Ammon's horn (tissue), 1 donor: Measurements from ENCODE around the gene CD46.
"Not testable (repeated sequence)": the region's sequence is repeated elsewhere in the genome, so short reads cannot be mapped to it uniquely, and the experiment has no call there.

ENCODE experiments used
- DNase-seq: peaks from one replicate; pipeline ENCODE4 v3.0.0-alpha.2; 2016; ENCODE audit warnings: low spot score

The CD46 gene

DNA sequence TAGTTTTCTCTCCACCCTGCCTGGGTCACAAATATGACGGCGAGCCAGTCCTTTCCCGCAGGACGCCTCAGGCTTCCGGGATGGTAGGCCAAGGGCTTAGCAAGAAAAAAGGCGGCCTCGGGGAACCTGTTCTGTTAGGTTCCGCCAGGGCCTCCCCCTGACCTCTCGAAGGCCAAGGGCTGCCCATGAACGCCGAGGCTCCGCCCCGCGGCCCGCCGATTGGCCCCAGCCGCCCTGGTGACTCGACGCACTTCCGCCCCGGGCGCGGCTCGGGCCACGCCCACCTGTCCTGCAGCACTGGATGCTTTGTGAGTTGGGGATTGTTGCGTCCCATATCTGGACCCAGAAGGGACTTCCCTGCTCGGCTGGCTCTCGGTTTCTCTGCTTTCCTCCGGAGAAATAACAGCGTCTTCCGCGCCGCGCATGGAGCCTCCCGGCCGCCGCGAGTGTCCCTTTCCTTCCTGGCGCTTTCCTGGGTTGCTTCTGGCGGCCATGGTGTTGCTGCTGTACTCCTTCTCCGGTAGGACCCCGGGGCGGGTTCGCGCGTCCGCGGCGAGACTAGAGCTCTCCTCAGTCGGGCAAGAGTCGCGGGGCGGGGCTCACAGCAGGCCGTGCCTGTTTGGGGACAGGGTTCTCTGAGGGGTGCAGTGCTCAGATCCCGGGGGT is at the start of gene CD46:
TSS of gene CD46 (plus strand) at position 265 of the 666 bp plus-strand sequence. CDS start at position 424, 159 bp downstream.
- DNase-seq = peak; percentile 97

DNA sequence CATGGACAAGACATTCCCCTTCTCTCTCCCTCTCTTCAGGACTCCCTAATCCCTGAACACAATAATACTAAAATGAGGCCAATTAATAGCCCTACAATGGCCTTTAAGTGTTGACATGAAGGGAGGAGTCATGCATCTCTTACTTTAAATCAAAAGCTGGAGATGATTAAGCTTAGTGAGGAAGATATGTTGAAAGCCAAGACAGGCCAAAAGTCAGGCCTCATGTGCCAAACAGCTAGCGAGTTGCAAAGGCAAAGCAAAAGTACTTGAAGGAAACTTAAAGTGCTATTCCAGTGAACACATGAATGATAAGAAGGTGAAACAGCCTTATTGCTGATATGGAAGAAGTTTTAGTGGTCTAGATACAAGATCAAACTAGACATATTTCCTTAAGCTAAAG is 49.5 kb upstream of the CD46 start:
- DNase-seq = no peak

DNA sequence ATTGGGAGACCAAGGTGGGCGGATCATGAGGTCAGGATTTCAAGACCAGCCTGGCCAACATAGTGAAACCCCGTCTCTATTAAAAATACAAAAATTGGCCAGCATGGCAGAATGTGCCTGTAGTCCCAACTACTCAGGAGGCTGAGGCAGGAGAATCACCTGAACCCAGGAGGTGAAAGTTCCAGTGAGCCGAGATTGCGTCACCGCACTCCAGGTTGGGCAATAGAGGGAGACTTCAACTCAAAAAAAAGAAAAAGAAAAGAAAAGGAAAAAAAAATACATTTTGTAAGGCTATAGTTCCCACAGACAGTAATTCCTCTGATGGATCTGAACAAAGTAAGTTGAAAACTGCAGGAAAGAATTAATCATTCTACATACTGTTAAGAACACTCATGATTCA is 48.1 kb upstream of the CD46 start:
- DNase-seq = no peak

DNA sequence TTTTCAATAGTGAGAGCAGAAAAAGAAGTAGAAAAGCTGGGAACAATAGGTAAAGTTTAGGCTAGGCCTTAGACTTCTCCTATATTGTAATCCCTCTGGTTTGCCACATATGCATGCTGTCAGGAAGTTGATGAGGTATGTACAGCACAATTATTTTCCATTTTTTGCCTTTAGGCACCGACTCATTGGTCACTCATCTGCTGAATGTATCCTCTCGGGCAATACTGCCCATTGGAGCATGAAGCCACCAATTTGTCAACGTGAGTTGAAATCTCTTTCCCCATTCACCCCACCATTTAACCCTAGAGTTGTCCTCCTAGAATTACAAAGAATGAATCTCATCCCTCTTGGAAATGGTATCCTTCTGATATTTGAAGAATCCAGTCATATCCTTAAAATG is 43.9 kb upstream of the CD46 start:
- DNase-seq = not testable (repeated sequence)

DNA sequence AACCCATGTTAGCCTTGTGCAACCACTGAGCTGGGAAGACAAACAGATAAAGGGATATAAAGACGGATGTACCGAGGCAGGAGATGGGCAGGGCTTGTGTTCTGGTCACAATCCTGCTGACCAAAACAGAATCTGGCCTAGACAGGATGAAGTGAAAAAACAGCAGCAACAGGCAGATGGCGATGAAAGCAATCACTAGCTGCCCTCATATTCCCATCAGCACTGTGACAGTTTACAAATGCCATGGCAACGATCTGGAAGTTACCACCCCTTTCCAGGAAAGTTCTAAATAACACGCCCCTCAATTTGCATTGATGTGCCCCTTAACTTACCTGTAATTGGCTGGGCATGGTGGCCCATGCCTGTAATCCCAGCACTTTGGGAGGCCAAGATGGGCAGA is 40.6 kb upstream of the CD46 start:
- no peak for DNase-seq

DNA sequence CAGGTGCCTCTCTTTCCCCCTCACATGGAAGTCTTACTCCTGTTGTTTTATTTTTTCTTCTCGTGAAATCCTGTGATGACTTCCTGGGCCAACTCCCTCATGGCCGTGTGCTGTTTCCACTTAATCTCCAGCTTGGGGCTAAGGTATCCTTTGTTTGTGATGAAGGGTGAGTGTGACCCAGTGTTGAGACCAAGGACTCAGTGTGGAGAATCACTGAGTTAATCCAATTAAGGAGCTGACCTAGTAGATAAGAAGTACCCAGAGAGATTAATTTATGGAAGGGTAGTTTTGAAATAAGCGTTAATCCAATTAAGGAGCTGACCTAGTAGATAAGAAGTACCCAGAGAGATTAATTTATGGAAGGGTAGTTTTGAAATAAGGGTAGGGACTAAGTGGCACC is 39.2 kb upstream of the CD46 start:
- not testable (repeated sequence) for DNase-seq

DNA sequence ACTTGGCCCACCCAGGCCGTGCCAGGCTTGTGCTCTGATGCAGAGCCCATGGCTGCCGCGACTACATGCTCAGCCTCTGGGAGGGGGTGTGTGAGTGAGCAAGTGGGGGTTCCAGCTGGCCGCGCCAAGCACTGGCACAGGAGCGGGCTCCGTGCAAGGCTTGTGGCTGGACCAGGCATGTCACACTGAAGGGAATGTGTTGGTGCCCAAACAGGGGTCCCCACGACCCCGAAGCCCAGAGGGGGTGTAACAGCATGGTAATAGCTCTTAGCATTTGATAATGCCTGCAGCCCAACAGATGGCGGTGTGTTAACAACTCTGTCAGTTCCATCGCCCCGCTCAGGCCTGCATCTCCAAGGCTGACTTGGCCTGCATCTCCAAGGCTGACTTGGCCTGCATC is 38.3 kb upstream of the CD46 start:
- DNase-seq = no peak

DNA sequence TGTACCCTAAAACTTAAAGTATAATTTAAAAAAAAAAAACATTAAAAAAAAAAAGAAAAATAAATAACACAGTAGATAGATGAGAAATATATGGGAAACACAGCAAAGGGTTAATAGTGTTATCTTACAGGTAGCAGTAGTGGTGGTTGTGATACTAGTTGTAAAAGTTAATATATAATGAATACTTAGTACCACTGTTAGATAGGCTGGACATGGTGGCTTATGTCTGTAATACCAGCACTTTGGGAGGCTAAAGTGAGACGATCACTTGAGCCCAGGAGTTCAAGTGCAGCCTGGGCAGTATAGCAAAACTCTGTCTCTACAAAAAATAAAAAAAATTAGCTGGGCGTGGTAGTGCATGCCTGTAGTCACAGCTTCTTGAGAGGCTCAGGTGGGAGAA is 32.6 kb upstream of the CD46 start:
- no peak for DNase-seq

DNA sequence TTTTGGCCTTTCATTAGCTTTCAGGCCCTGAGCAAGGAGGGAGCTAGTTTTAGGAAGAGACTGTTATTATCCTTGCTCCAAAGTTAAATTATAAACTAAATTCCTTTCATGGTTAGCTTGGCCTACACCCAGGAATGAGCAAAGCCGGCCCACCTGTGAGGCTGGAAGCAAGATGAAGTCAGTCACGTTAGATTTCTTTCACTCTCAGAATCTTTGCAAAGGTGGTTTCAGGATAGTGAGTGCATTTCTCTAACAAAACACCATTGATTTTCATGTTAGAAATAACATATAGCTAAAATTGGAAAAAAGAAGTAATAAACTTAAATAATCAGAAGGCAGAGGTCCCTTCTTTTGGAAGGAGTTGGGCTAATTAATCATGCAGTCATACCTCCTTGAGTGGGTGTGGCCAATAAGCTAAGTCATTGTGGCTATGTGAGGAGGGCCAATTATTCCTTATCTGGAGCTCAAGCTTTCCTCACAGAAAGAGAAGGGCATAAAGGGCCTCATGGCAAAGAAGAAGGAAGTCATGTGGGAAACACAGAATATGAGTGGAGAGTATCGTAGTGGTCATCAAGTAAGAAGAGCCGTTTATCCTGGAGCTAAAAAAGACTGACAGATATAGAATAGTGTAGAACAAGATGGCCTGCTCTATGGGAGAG is 23.5 kb upstream of the CD46 start:
- DNase-seq = not testable (repeated sequence)

DNA sequence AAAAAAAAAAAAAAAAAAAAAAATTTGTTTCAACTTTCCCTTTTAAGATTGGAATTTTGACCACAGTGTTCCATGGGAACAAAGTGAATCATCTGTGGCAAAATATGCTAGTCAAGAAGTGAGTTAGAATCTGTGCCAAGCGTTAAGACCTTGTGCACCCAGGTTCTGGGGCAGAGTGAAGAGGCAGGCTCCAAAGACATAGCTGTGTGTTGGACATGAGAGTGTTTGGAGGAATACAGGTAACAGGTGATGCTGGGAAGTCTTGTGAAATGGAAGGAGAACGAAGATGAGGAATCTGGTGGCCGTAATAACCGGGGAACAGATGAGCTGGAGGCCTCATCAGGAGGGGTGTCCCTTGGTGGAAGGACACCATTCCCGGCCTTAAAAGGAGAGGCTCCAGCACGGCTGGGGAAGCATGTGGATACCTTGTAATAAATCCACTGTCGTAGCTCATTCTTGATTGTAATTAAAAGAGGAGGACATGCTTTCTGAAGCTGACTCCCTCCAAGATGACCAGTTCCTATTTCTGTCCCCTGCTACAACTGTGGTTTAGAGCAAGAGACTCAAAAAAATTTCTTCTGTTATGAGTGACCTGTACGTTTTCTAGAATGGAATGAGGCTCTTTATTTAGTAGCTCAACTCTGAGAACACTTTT is 14.2 kb upstream of the CD46 start:
- DNase-seq = not testable (repeated sequence)

DNA sequence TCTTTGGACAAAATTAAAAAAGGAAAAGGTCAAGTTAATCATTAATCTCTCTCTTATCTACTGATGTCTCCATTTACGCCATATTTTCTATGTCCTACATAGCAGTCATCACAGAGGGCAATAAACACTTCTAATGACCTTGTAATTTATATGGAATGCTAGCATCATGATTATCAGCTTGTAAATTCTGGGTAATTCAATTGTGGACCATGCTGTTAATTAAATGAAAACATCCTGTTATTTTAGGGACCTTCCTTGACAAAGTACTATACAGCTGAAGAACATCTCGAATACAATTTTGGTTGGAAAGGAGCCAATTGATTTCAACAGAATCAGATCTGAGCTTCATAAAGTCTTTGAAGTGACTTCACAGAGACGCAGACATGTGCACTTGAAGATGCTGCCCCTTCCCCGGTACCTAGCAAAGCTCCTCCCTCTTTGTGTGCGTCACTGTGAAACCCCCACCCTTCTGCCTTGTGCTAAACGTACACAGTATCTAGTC is 13.6 kb upstream of the CD46 start:
- not testable (repeated sequence) for DNase-seq

DNA sequence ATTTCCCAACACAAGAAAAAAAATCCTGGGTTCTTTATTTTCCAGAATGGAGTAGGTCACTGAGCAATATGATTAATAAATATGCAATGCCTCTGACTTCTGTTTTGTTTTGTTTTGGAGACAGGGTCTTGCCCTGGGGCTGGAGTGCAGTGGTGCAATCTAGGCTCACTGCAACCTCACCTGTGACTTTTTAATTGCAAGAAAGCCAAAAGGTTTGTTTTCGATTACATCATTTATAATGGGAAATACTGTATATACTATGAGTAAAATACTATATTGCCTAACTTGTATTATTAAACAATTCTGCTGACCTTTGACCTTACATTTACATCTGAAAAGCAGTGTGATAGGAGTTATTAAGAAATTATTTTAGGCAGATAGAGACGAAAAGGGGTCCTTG is 11.6 kb upstream of the CD46 start:
- DNase-seq = no peak

DNA sequence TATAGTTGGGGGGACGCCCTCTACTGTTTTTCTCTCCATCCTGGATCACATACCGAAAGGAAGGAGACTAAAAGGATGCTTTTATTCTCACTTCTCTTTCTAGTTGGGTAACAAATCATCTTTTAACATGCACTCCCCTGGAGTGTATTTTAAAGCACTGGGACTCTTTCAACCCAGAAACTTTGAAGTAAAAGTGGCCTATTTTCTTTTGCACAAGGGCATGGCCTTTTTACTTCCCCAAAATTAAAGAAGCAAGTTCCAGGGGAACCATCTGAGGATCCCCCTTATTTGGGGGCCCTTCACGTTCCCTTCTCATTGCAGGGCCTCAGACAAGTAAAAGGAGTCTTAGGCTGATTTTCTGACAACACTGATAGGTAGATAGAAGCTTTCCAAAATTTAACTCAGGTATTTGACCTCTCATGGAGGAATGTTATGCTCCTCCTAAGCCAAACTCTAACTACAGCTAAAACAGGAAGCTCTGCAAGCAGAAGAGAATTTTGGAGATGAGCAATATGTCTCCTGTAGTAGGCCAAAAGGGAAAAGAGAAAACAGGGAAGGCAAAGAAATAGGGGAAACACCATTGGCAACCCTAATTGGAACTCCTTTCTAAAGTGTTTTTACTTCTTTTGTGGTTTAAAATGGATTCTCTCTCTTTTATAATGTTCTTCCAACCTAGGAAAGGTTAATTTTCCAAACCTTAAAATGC is 8.9 kb upstream of the CD46 start:
- no peak for DNase-seq

DNA sequence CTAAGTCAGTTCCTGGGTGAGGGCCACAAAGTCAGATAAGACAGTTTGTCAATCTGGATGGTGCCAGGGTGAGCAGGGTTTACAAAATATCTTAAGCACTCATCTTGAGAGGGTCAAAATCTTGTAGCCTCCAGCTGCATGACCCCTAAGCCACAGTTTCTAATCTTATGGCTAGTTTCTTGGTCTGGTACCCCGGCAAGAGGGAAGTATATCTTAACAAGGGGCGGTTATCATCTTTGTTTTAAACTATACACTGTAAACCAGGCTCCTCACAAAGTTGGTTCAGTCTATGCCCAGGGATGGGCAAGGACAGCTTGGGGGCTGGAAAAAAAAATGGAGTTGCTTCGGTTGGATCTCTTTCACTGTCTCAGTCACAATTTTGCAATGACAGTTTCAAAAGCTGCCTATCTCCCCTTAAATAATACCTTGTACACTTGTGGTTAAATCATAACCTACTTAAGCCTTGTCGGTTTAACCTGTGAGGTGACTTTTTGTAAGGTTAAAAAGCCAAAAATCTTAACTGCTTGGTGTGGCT is 7.8 kb upstream of the CD46 start:
- no peak for DNase-seq

DNA sequence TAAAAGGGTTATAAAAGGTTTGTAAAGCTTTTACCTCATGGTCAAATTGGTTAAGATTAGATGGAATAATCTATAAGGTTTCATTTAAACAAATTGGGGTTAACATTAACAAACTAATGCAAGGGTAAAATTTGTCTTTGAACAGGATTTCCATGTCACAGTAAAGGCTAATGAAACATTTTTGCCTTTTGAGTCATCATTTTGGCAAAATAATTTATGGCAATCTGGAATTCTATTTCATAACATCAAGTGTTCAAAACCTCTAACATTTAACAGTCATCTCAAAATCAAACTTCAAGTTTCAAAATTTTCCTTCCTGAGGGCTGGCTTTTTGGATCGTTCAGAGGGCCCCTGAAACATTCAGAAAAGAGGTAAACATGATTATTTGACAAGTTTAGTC is 6.6 kb upstream of the CD46 start:
- DNase-seq = no peak

DNA sequence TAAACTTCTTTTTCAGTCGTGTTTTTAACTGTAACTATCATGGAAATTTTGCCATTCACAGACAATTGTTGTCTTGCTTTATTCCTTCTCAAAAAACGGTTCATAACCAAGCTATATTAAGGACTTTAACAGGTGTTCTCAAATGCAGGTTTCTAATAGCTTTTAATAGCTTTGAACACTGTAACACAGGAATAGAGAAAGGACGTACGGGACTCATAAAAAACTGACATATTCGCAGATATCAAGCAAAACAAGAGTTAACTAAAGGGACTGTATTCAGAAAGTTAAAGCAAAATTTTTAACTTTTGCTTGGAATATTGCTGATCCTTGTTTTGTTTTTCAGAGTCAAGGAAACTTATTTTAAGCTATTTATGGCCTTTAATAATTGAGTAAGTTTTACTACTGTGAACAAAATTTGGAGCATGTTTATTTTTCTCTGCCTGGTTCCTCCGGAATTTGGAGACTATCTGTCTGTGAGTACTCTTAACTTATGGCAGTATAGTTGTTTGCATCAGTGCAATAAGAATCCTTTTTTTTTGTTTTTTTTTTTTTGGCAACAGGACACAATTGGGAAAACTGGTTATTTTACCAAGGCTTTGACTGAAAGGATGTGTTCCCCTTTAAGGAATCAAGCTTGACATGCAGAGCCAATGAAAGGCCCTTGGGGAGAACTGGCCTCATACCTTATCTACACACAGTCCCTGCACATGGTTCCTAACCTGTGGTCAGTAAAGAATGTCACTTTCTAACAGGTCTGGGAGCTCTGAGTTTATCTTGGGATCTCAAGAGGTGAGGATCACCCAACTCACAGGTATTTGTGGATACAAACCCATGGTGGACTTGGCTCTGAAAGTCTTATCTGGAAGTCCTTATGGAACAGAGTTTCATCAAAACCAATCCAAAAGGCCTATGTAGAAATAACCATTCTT is 5.8 kb upstream of the CD46 start:
- DNase-seq = no peak

DNA sequence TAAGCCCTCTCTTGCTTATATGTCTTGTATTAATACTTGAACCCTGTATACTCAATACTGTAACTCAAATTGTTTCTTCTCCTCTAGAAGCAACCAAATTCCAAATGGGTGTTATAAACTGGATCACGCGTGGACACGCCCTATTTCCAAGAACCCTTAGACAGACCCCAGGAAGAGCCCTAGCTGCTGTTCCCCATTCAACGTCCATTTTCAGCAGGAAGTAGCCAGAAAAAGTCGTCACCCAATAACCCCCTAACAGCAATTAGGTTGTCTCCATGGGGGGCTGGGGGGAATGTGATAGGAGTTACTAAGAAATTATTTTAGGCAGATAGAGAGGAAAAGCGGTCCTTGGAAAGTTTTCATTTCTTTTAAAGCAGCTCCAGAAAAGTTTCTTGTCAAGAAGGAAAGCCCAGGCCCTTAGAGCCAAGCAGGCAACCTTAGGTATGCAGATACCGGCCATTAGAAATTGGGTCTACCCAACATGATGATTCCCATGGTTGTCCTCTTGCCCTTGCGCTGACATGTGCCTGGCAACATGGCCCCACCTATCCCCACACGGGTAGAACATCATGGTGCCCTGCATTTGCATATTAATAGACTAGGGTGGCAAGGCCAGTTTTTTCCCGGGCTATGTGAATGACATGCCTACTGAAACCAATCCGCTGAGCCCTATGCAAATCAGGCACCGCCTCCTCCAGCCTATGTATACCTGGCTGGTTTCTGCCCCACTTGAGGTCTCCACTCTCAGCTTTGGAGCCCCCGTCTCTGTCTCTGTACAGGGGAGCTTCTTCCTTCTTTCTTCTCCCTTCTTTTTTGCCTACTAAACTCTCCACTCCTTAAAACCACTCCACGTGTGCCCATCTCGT is 4.0 kb upstream of the CD46 start:
- DNase-seq = no peak

DNA sequence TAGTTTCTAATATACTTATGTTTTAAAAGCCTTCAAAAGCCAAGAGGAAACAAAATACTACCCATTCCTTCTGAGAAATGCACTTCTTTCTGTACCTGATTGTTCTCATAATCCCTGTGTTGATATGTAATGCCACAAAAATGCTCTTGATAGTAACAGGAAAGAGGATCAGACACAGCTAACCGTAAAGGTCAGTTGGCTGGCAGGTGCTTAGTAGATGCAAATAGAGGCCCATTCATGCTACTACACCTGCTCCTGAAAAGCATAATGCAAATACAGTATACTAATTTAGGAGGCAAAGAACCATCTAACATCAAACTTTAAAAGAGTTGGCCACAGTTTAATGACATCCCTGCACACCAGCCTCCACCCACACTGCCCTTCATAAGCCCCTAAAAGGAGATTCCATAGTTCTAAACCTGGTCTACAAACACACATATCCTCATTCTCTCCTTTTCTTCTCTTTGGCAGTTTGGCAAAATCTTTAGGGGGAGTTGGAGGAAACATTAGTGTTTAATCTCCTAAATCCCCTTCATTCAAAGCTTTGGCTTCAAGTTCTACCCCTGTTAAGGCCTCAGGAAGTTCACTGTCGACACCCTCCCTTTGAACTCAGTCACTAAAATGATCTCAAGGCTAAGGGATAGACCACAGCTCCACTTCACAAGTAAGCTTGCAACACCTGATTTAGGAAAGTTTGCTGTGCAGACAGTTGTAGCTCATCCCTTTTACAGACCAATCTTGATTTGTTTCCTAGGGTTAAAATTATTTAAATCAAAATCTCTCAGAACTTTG is 2.9 kb upstream of the CD46 start:
- DNase-seq = no peak

DNA sequence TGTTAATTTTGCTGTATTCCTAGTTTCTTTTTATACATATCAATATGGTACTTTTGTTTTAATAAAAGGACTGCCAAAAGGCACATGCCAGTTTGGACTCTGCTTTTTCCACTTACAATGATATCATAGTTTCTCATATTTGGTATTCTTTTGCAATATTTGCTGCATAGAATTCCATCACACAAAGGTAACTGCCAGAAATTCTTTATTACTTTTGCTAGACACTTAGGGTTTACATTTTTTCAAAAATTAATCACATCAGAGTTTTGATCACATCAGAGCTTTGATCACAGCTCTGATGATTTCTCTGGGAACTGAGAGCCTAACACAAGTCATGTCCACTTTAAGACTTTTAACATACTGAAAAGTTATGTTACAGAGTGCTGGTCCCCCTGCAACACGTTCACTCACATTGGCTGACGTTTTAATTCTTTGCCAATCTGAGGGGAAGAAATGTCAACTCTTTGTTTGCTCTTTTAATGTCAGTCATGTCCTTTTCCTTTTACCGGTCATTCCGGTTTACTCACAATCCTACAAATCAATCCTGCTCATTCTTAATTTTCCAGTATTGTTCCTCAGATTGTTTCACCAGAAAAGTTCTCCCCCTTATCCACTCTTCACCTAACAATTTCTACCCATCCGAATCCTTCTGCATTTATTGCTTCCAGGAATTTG is 1.1 kb upstream of the CD46 start:
- DNase-seq = no peak
